HEK293 (cell line): ENCODE measurements around the gene FGF3.

Source experiments
- CTCF ChIA-PET: fragments of 350-600 bp; formaldehyde crosslinking; extraction: SDS; loops from one replicate; lab custom pipeline; 2021; ENCODE audit warnings: antibody characterized with exemption; lab: Yijun Ruan, JAX
- POLR2A ChIA-PET: fragments of 300-600 bp; formaldehyde crosslinking; extraction: SDS; loops from one replicate; lab custom pipeline; 2020; ENCODE audit warnings: antibody characterized with exemption, inconsistent platforms; lab: Yijun Ruan, JAX
- H3K27ac ChIP-seq: fragments of 200-500 bp; sonication (Bioruptor generic); 2 replicates; pipeline ENCODE4 v1.5.1; 2014; ENCODE audit warnings: low read depth, low read length, control low read depth, inconsistent platforms; ENCODE audit errors: extremely low read depth
- H3K36me3 ChIP-seq, 2 experiments: fragments of 200-500 bp in 1 of 2; sonication (Bioruptor generic) in 1 of 2; 1 replicate in 1 of 2; 2 replicates in 1 of 2; pipeline ENCODE4 v1.5.1; 2014 to 2017; ENCODE audit warnings: inconsistent platforms in 2 of 2, low read length in 2 of 2; ENCODE audit not compliant: control insufficient read depth in 2 of 2, insufficient read depth in 1 of 2
- H3K4me1 ChIP-seq: fragments of 200-500 bp; sonication (Bioruptor generic); 2 replicates; pipeline ENCODE4 v1.5.1; 2014; ENCODE audit warnings: mild to moderate bottlenecking, low read length, inconsistent platforms; ENCODE audit not compliant: control insufficient read depth, insufficient read depth
- H3K4me3 ChIP-seq: 2 replicates; pipeline ENCODE4 v1.5.1; 2011; ENCODE audit warnings: low read depth, mild to moderate bottlenecking, control low read depth, low read length, moderate library complexity
- H3K9me3 ChIP-seq: fragments of 200-500 bp; sonication (Bioruptor generic); 2 replicates; pipeline ENCODE4 v1.5.1; 2014; ENCODE audit warnings: low read depth, low read length, inconsistent platforms; ENCODE audit not compliant: control insufficient read depth, insufficient read depth
- KLF8 ChIP-seq: fragments of 450-650 bp; formaldehyde crosslinking; IDR thresholded peaks from 2 replicates; pipeline ENCODE4 v1.5.1; 2016; ENCODE audit warnings: missing biosample characterization, missing genetic modification characterization
- MYNN ChIP-seq: fragments of 450-650 bp; formaldehyde crosslinking; IDR thresholded peaks from 2 replicates; pipeline ENCODE4 v1.5.1; 2016; ENCODE audit warnings: missing biosample characterization, missing genetic modification characterization, borderline replicate concordance
- OSR2 ChIP-seq: fragments of 450-650 bp; formaldehyde crosslinking; IDR thresholded peaks from 2 replicates; pipeline ENCODE4 v1.5.1; 2016; ENCODE audit warnings: missing biosample characterization, missing genetic modification characterization
- PATZ1 ChIP-seq: fragments of 450-650 bp; formaldehyde crosslinking; IDR thresholded peaks from 2 replicates; pipeline ENCODE4 v1.5.1; 2016; ENCODE audit warnings: missing biosample characterization, missing genetic modification characterization
- ZFP3 ChIP-seq: fragments of 450-650 bp; formaldehyde crosslinking; IDR thresholded peaks from 2 replicates; pipeline ENCODE4 v1.5.1; 2016; ENCODE audit warnings: low read depth, missing biosample characterization, missing genetic modification characterization
- ZNF148 ChIP-seq: fragments of 450-650 bp; formaldehyde crosslinking; IDR thresholded peaks from 2 replicates; pipeline ENCODE4 v1.5.0; 2017; ENCODE audit warnings: missing biosample characterization, missing genetic modification characterization, borderline replicate concordance
- ZNF23 ChIP-seq: fragments of 450-650 bp; formaldehyde crosslinking; IDR thresholded peaks from 2 replicates; pipeline ENCODE4 v1.5.1; 2016; ENCODE audit warnings: missing biosample characterization, missing genetic modification characterization, borderline replicate concordance
- ZNF280D ChIP-seq: fragments of 450-650 bp; formaldehyde crosslinking; IDR thresholded peaks from 2 replicates; pipeline ENCODE4 v1.5.1; 2016; ENCODE audit warnings: missing biosample characterization, missing genetic modification characterization
- ZNF324 ChIP-seq: fragments of 450-650 bp; formaldehyde crosslinking; IDR thresholded peaks from 2 replicates; pipeline ENCODE4 v1.5.1; 2016; ENCODE audit warnings: missing biosample characterization, missing genetic modification characterization
- ZNF530 ChIP-seq: fragments of 450-650 bp; formaldehyde crosslinking; IDR thresholded peaks from 2 replicates; pipeline ENCODE4 v1.5.1; 2016; ENCODE audit warnings: low read depth, missing biosample characterization, missing genetic modification characterization
- ZNF561 ChIP-seq: fragments of 450-650 bp; IDR thresholded peaks from 2 replicates; pipeline ENCODE4 v1.5.1; 2018; ENCODE audit warnings: missing biosample characterization, missing genetic modification characterization, borderline replicate concordance
- ZNF658 ChIP-seq: fragments of 450-650 bp; formaldehyde crosslinking; IDR thresholded peaks from 2 replicates; pipeline ENCODE4; 2016; ENCODE audit warnings: missing biosample characterization, missing genetic modification characterization
- ZNF792 ChIP-seq: fragments of 450-650 bp; formaldehyde crosslinking; IDR thresholded peaks from 2 replicates; pipeline ENCODE4 v1.5.1; 2016; ENCODE audit warnings: missing biosample characterization, missing genetic modification characterization
- TF ChIP-seq, protein P1 (sequence below): fragments of 450-650 bp; formaldehyde crosslinking; IDR thresholded peaks from 2 replicates; pipeline ENCODE4 v1.5.1; 2016; ENCODE audit warnings: missing biosample characterization, missing genetic modification characterization
- TF ChIP-seq, protein P2 (sequence below): fragments of 450-650 bp; formaldehyde crosslinking; conservative IDR thresholded peaks from 2 replicates; pipeline ENCODE4 v1.5.1; 2016; ENCODE audit warnings: low read depth, missing biosample characterization, missing genetic modification characterization
- TF ChIP-seq, protein P3 (sequence below): IDR thresholded peaks from 2 replicates; pipeline ENCODE4 v1.6.1; 2011; ENCODE audit warnings: mild to moderate bottlenecking, low read depth, low read length, borderline replicate concordance
- TF ChIP-seq, protein P4 (sequence below): fragments of 450-650 bp; formaldehyde crosslinking; IDR thresholded peaks from 2 replicates; pipeline ENCODE4 v1.5.1; 2017; ENCODE audit warnings: missing biosample characterization, missing genetic modification characterization
- TF ChIP-seq, protein P5 (sequence below): sonication (generic); formaldehyde crosslinking; IDR thresholded peaks from 2 replicates; pipeline ENCODE4 v1.8.1; 2022; ENCODE audit warnings: mild to moderate bottlenecking, moderate library complexity, missing genetic modification reagents

FGF3 gene

DNA sequence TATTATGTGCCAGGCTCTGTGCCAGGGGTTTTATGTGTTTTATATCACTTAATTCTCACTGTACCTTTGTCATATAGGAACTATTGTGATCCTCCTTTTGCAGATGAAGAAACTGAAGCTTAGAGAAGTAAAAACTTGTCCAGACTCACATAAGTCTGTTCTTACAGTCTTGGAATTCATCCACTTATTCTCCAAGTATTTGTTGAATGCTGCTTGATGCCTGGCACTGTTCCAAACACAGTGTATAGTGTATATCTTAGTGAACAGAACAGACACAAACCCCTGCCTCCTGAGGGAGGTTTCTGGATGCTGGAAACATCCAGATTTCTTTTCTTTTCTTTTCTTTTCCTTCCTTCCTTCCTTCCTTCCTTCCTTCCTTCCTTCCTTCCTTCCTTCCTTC is 29.0 kb upstream of the FGF3 start:
- CTCF ChIA-PET: no interaction called here
- TF ChIP-seq PATZ1 (tag by site-specific recombination) (no peak), ZNF148 (tag by site-specific recombination) (no peak), ZNF658 (no peak), ZNF23 (tag by site-specific recombination) (no peak), MYNN (tag by site-specific recombination) (no peak), ZNF792 (no peak), OSR2 (tag by site-specific recombination) (no peak), ZNF530 (tag by site-specific recombination) (no peak), ZNF561 (no peak), ZFP3 (tag by site-specific recombination) (no peak), ZNF280D (tag by site-specific recombination) (no peak), ZNF324 (tag by site-specific recombination) (no peak), KLF8 (no peak)
- TF ChIP-seq, protein P1, sequence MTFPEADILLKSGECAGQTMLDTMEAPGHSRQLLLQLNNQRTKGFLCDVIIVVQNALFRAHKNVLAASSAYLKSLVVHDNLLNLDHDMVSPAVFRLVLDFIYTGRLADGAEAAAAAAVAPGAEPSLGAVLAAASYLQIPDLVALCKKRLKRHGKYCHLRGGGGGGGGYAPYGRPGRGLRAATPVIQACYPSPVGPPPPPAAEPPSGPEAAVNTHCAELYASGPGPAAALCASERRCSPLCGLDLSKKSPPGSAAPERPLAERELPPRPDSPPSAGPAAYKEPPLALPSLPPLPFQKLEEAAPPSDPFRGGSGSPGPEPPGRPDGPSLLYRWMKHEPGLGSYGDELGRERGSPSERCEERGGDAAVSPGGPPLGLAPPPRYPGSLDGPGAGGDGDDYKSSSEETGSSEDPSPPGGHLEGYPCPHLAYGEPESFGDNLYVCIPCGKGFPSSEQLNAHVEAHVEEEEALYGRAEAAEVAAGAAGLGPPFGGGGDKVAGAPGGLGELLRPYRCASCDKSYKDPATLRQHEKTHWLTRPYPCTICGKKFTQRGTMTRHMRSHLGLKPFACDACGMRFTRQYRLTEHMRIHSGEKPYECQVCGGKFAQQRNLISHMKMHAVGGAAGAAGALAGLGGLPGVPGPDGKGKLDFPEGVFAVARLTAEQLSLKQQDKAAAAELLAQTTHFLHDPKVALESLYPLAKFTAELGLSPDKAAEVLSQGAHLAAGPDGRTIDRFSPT (tag by site-specific recombination): no peak
- TF ChIP-seq, protein P2, sequence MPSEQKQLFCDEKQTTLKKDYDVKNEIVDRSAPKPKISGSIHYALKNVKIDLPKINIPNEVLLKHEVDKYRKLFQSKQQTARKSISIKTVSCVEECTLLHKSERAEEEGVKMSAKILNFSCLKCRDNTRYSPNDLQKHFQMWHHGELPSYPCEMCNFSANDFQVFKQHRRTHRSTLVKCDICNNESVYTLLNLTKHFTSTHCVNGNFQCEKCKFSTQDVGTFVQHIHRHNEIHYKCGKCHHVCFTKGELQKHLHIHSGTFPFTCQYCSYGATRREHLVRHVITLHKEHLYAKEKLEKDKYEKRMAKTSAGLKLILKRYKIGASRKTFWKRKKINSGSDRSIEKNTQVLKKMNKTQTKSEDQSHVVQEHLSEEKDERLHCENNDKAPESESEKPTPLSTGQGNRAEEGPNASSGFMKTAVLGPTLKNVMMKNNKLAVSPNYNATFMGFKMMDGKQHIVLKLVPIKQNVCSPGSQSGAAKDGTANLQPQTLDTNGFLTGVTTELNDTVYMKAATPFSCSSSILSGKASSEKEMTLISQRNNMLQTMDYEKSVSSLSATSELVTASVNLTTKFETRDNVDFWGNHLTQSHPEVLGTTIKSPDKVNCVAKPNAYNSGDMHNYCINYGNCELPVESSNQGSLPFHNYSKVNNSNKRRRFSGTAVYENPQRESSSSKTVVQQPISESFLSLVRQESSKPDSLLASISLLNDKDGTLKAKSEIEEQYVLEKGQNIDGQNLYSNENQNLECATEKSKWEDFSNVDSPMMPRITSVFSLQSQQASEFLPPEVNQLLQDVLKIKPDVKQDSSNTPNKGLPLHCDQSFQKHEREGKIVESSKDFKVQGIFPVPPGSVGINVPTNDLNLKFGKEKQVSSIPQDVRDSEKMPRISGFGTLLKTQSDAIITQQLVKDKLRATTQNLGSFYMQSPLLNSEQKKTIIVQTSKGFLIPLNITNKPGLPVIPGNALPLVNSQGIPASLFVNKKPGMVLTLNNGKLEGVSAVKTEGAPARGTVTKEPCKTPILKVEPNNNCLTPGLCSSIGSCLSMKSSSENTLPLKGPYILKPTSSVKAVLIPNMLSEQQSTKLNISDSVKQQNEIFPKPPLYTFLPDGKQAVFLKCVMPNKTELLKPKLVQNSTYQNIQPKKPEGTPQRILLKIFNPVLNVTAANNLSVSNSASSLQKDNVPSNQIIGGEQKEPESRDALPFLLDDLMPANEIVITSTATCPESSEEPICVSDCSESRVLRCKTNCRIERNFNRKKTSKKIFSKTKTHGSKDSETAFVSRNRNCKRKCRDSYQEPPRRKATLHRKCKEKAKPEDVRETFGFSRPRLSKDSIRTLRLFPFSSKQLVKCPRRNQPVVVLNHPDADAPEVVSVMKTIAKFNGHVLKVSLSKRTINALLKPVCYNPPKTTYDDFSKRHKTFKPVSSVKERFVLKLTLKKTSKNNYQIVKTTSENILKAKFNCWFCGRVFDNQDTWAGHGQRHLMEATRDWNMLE: no peak
- TF ChIP-seq, protein P3, sequence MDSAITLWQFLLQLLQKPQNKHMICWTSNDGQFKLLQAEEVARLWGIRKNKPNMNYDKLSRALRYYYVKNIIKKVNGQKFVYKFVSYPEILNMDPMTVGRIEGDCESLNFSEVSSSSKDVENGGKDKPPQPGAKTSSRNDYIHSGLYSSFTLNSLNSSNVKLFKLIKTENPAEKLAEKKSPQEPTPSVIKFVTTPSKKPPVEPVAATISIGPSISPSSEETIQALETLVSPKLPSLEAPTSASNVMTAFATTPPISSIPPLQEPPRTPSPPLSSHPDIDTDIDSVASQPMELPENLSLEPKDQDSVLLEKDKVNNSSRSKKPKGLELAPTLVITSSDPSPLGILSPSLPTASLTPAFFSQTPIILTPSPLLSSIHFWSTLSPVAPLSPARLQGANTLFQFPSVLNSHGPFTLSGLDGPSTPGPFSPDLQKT: no peak
- TF ChIP-seq, protein P4, sequence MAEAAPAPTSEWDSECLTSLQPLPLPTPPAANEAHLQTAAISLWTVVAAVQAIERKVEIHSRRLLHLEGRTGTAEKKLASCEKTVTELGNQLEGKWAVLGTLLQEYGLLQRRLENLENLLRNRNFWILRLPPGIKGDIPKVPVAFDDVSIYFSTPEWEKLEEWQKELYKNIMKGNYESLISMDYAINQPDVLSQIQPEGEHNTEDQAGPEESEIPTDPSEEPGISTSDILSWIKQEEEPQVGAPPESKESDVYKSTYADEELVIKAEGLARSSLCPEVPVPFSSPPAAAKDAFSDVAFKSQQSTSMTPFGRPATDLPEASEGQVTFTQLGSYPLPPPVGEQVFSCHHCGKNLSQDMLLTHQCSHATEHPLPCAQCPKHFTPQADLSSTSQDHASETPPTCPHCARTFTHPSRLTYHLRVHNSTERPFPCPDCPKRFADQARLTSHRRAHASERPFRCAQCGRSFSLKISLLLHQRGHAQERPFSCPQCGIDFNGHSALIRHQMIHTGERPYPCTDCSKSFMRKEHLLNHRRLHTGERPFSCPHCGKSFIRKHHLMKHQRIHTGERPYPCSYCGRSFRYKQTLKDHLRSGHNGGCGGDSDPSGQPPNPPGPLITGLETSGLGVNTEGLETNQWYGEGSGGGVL (tag by site-specific recombination): no peak
- TF ChIP-seq, protein P5, sequence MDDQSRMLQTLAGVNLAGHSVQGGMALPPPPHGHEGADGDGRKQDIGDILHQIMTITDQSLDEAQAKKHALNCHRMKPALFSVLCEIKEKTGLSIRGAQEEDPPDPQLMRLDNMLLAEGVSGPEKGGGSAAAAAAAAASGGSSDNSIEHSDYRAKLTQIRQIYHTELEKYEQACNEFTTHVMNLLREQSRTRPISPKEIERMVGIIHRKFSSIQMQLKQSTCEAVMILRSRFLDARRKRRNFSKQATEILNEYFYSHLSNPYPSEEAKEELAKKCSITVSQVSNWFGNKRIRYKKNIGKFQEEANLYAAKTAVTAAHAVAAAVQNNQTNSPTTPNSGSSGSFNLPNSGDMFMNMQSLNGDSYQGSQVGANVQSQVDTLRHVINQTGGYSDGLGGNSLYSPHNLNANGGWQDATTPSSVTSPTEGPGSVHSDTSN (CRISPR knock-in tag): no peak

More for the DNA sequence above, 29.0 kb upstream of the FGF3 start:
- H3K27ac ChIP-seq: no peak overlapping the region
- no peaks in the 10 kb centered on the region for H3K36me3 ChIP-seq
- no peak overlapping the region for H3K4me3 ChIP-seq
- POLR2A ChIA-PET: interaction anchor here (0.7 kb wide), 1 partner anchor 879 kb away, joined by 3 read pairs; no protein-coding TSS in a partner anchor
- H3K4me1 ChIP-seq: no peaks in the 10 kb centered on the region
- H3K9me3 ChIP-seq: no peaks in the 10 kb centered on the region
